A549 (cell line): Measurements from ENCODE around the gene RTKN2. TPM values are rescaled to one million over a fixed set of nuclear protein-coding genes. Genes with fewer than 3 reads are reported as not detected.

ENCODE experiments used
- ATAC-seq, 2 experiments: fragments of 200-7000 bp in 1 of 2; fragments of >200 bp in 1 of 2; cut with Nextera tagmentation in 1 of 2; cut with Tn5 transposase in 1 of 2; 3 replicates each; pipeline versions ENCODE4 v1.8.0 to v1.9.1; 2018 to 2020; ENCODE audit warnings: mild to moderate bottlenecking in 1 of 2, moderate library complexity in 1 of 2
- CTCF ChIA-PET: fragments of 300-600 bp; sonication (Branson Sonifier 250); formaldehyde crosslinking; extraction: SDS; loops from one replicate; lab custom pipeline; 2021; ENCODE audit warnings: antibody characterized with exemption, inconsistent platforms; lab: Yijun Ruan, JAX
- POLR2A ChIA-PET: fragments of 350-600 bp; formaldehyde crosslinking; extraction: SDS; loops from one replicate; lab custom pipeline; 2021; ENCODE audit warnings: antibody characterized with exemption, inconsistent platforms; lab: Yijun Ruan, JAX
- DNase-seq, 2 experiments: peaks; one replicate each; pipeline versions ENCODE4 v3.0.0 to v3.0.0-alpha.2; 2011 to 2016; ENCODE audit warnings: low read depth in 1 of 2, low spot score in 1 of 2
- FAIRE-seq: peaks from 2 replicates; lab custom pipeline; 2011; peaks lifted over from hg19 to GRCh38; lab: Jason Lieb, UNC
- H3K27ac ChIP-seq, 2 experiments: fragments of >200 bp; sonication (Bioruptor Twin); formaldehyde crosslinking; 3 replicates each; pipeline ENCODE4 v1.5.1; 2016 to 2017
- H3K4me1 ChIP-seq: fragments of >200 bp; sonication (Bioruptor Twin); formaldehyde crosslinking; 3 replicates; pipeline ENCODE4 v1.6.1; 2016
- H3K4me2 ChIP-seq: fragments of >200 bp; sonication (Bioruptor Twin); formaldehyde crosslinking; 3 replicates; pipeline ENCODE4 v1.6.1; 2016
- H3K4me3 ChIP-seq: fragments of >200 bp; sonication (Bioruptor Twin); formaldehyde crosslinking; 3 replicates; pipeline ENCODE4 v1.5.1; 2016
- H3K9me3 ChIP-seq: fragments of >200 bp; sonication (Bioruptor Twin); formaldehyde crosslinking; 3 replicates; pipeline ENCODE4 v1.6.1; 2016
- ATOH8 ChIP-seq: fragments of 250-450 bp; sonication (Bioruptor Pico); IDR thresholded peaks from 2 replicates; pipeline ENCODE4 v1.5.0; 2020; ENCODE audit warnings: low read depth, mild to moderate bottlenecking, moderate library complexity
- BCL3 ChIP-seq: fragments of >200 bp; sonication (Bioruptor Twin); formaldehyde crosslinking; IDR thresholded peaks from 3 replicates; pipeline ENCODE4 v1.6.1; 2016
- BHLHE40 ChIP-seq: IDR thresholded peaks from 2 replicates; pipeline ENCODE4 v1.6.1; 2012; ENCODE audit warnings: low read depth, low read length, inconsistent platforms
- CHD4 ChIP-seq: fragments of 200-600 bp; sonication (generic); IDR thresholded peaks from 2 replicates; pipeline ENCODE4 v1.6.1; 2016; ENCODE audit warnings: antibody characterized with exemption, mild to moderate bottlenecking, borderline replicate concordance
- EHF ChIP-seq: fragments of 250-450 bp; sonication (Bioruptor Pico); IDR thresholded peaks from 2 replicates; pipeline ENCODE4 v1.5.0; 2020; ENCODE audit warnings: mild to moderate bottlenecking
- EHMT2 ChIP-seq: fragments of 200-600 bp; sonication (generic); IDR thresholded peaks from 2 replicates; pipeline ENCODE4 v1.6.1; 2016; ENCODE audit warnings: antibody characterized with exemption, low read depth, mild to moderate bottlenecking, moderate library complexity
- ESRRA ChIP-seq: fragments of 150-350 bp; IDR thresholded peaks from 2 replicates; pipeline ENCODE4 v1.6.1; 2014; ENCODE audit warnings: mild to moderate bottlenecking, low read length, borderline replicate concordance
- FOSL2 ChIP-seq, 2 experiments: fragments of 450-650 bp in 1 of 2; fragments of >200 bp in 1 of 2; sonication (Bioruptor Twin) in 1 of 2; formaldehyde crosslinking; IDR thresholded peaks; 2 replicates each; pipeline versions ENCODE4 v1.5.0 to v1.6.1; 2016 to 2020; ENCODE audit warnings: mild to moderate bottlenecking in 1 of 2, moderate library complexity in 1 of 2
- HMGXB4 ChIP-seq: fragments of 250-450 bp; sonication (Bioruptor Pico); IDR thresholded peaks from 2 replicates; pipeline ENCODE4 v1.5.0; 2021; ENCODE audit warnings: mild to moderate bottlenecking, moderate library complexity, borderline replicate concordance
- HOXB5 ChIP-seq: fragments of 250-450 bp; sonication (Bioruptor Pico); IDR thresholded peaks from 2 replicates; pipeline ENCODE4 v1.5.0; 2020; ENCODE audit warnings: mild to moderate bottlenecking, moderate library complexity
- JUNB ChIP-seq: fragments of >200 bp; sonication (Bioruptor Twin); formaldehyde crosslinking; IDR thresholded peaks from 2 replicates; pipeline ENCODE4 v1.6.1; 2016
- KDM5A ChIP-seq: fragments of 200-600 bp; sonication (generic); IDR thresholded peaks from 2 replicates; pipeline ENCODE4 v1.6.1; 2016; ENCODE audit warnings: antibody characterized with exemption, mild to moderate bottlenecking
- MAFK ChIP-seq: fragments of 450-650 bp; IDR thresholded peaks from 2 replicates; pipeline ENCODE4 v1.6.1; 2014; ENCODE audit not compliant: partially characterized antibody
- MAZ ChIP-seq: fragments of 150-350 bp; IDR thresholded peaks from 2 replicates; pipeline ENCODE4 v1.6.1; 2014; ENCODE audit warnings: antibody characterized with exemption, low read depth, low read length, borderline replicate concordance
- MYC ChIP-seq: IDR thresholded peaks from 2 replicates; pipeline ENCODE4 v1.6.1; 2012; ENCODE audit warnings: mild to moderate bottlenecking, inconsistent platforms, low read length, improper control_type of control experiment, borderline replicate concordance
- NPAS2 ChIP-seq: fragments of 250-450 bp; sonication (Bioruptor Pico); IDR thresholded peaks from 2 replicates; pipeline ENCODE4 v1.8.0; 2022; ENCODE audit warnings: mild to moderate bottlenecking, moderate library complexity, borderline replicate concordance
- NR3C1 ChIP-seq: fragments of >200 bp; sonication (Bioruptor Twin); formaldehyde crosslinking; IDR thresholded peaks from 3 replicates; pipeline ENCODE4 v1.6.1; 2017
- PBX3 ChIP-seq: IDR thresholded peaks from 2 replicates; pipeline ENCODE4 v1.6.1; 2012
- PHF8 ChIP-seq: fragments of 200-600 bp; sonication (generic); IDR thresholded peaks from 2 replicates; pipeline ENCODE4 v1.6.1; 2016; ENCODE audit warnings: low read depth, mild to moderate bottlenecking, antibody characterized with exemption, moderate library complexity, borderline replicate concordance
- POLR2A ChIP-seq: IDR thresholded peaks from 2 replicates; pipeline ENCODE4 v1.6.1; 2012; ENCODE audit warnings: mild to moderate bottlenecking, low read length
- POLR2AphosphoS2 ChIP-seq: conservative IDR thresholded peaks from 2 replicates; pipeline ENCODE4 v1.6.1; 2012; ENCODE audit warnings: low read length, improper control_type of control experiment, inconsistent platforms
- RNF2 ChIP-seq: fragments of 200-600 bp; sonication (generic); IDR thresholded peaks from 2 replicates; pipeline ENCODE4 v1.6.1; 2016; ENCODE audit warnings: low read depth, mild to moderate bottlenecking, antibody characterized with exemption, moderate library complexity, borderline replicate concordance
- SMC3 ChIP-seq: fragments of >200 bp; sonication (Bioruptor Twin); formaldehyde crosslinking; IDR thresholded peaks from 3 replicates; pipeline ENCODE4 v1.6.1; 2018; ENCODE audit warnings: inconsistent platforms
- SREBF2 ChIP-seq: fragments of 450-650 bp; IDR thresholded peaks from 2 replicates; pipeline ENCODE4 v1.6.1; 2014; ENCODE audit warnings: mild to moderate bottlenecking, moderate library complexity
- TP53 ChIP-seq: fragments of 250-450 bp; sonication (Bioruptor Pico); IDR thresholded peaks from 2 replicates; pipeline ENCODE4 v1.5.0; 2021; ENCODE audit warnings: mild to moderate bottlenecking, moderate library complexity
- ZC3H11A ChIP-seq: fragments of 450-650 bp; IDR thresholded peaks from 2 replicates; pipeline ENCODE4 v1.6.1; 2014; ENCODE audit warnings: antibody characterized with exemption, mild to moderate bottlenecking
- ZFP36 ChIP-seq: fragments of 450-650 bp; IDR thresholded peaks from 2 replicates; pipeline ENCODE4 v1.6.1; 2014; ENCODE audit warnings: borderline replicate concordance; ENCODE audit not compliant: partially characterized antibody
- ZSCAN20 ChIP-seq: fragments of 250-450 bp; sonication (Bioruptor Pico); IDR thresholded peaks from 2 replicates; pipeline ENCODE4 v1.8.0; 2022; ENCODE audit warnings: mild to moderate bottlenecking, moderate library complexity
- WGBS: methylation state at CpG from one replicate; pipeline ENCODE4 v1.1.6; 2017; ENCODE audit errors: missing lambda C conversion rate; 5-methylcytosine and 5-hydroxymethylcytosine counted together
- polyA plus RNA-seq, 4 experiments: library from polyadenylated mRNA; depleted of rRNA in 3 of 4; stranded (reverse); fragments of >200 nt; fragmentation: RNase III in 1 of 4; extraction: RNeasy Plus Mini Kit Qiagen cat#74134 plus additional on column Dnase treatment in 1 of 4; gene quantifications; 2 replicates in 3 of 4; 3 replicates in 1 of 4; pipeline ENCODE4 v1.2.3, GENCODE V29; 2011 to 2017

RTKN2 gene
- polyA plus RNA-seq, 2 of the 4 experiments (the other 2 are of a cell fraction), result 1.8 to 2.4 TPM

- TF ChIP-seq SMC3 (no peak), PHF8 (no peak)
Measured at GRCh38 chr10:62178568-62178967, 90.1 kb downstream of the RTKN2 start (continued).

GRCh38 chr10:62177111-62177510 lies 91.5 kb downstream of the RTKN2 start:
- POLR2A ChIA-PET, result no interaction called here
- H3K9me3 ChIP-seq, result peaks cover 15% of the 10 kb centered on the region; the same call in 2 of the 3 replicates
- no peak overlapping the region for H3K4me3 ChIP-seq
- ATAC-seq, result no peak
- FAIRE-seq, result no peak
- DNase-seq, result no peak
- WGBS, result 81% methylated on average over 3 of the region's 3 CpGs
- CTCF ChIA-PET, result no interaction called here
- no peak overlapping the region for H3K27ac ChIP-seq
- H3K4me2 ChIP-seq, result no peak overlapping the region
- H3K4me1 ChIP-seq, result no peaks in the 10 kb centered on the region
- TF ChIP-seq POLR2A (no peak), EHMT2 (no peak), EHF (CRISPR knock-in tag) (no peak), FOSL2 (IDR thresholded peaks at IDR 0.05) (no peak), FOSL2 (CRISPR knock-in tag; IDR thresholded peaks at IDR 0.05) (no peak), ZSCAN20 (CRISPR knock-in tag) (no peak), MAZ (no peak), JUNB (no peak)
- TF ChIP-seq, all 56 proteins: peak for 0

GRCh38 chr10:62175251-62175650 lies 93.4 kb downstream of the RTKN2 start:
- DNase-seq, result no peak
- no peak for FAIRE-seq
- ChIA-PET CTCF (no interaction called here), POLR2A (no interaction called here)
- H3K27ac ChIP-seq, result no peak overlapping the region
- no peak overlapping the region for H3K4me3 ChIP-seq
- H3K4me2 ChIP-seq, result no peak overlapping the region
- ATAC-seq, result no peak
- TF ChIP-seq BHLHE40, result no peak
- TF ChIP-seq NR3C1, result no peak
- TF ChIP-seq ESRRA, result no peak
- TF ChIP-seq HOXB5 (CRISPR knock-in tag), result no peak
- TF ChIP-seq SREBF2, result no peak
- no peak for TF ChIP-seq RNF2
- no peak for TF ChIP-seq HMGXB4 (CRISPR knock-in tag)
- TF ChIP-seq ZC3H11A, result no peak
- no peak for TF ChIP-seq CHD4
- no peak for TF ChIP-seq TP53 (CRISPR knock-in tag)
- no peak for TF ChIP-seq PBX3
- no peak for TF ChIP-seq KDM5A
- TF ChIP-seq MAFK, result no peak
- no peak for TF ChIP-seq MYC
- no peak for TF ChIP-seq EHMT2
- TF ChIP-seq POLR2AphosphoS2, result no peak
- no peak for TF ChIP-seq BCL3
- no peak for TF ChIP-seq ATOH8
- TF ChIP-seq ZFP36, result no peak
- no peak for TF ChIP-seq NPAS2 (CRISPR knock-in tag)
- WGBS, result 74% methylated on average over 2 of the region's 2 CpGs
- no peaks in the 10 kb centered on the region for H3K4me1 ChIP-seq
- peaks cover 18% of the 10 kb centered on the region for H3K9me3 ChIP-seq
